ENCODE data around the gene WDR87. TPM values are rescaled to one million over a fixed set of nuclear protein-coding genes. Genes with fewer than 3 reads are reported as not detected.

The WDR87 gene
- total and polyA plus RNA-seq, 10 of the 15 experiments (the other 5 are each of a cell fraction or from before 2014, with no cell fraction given): not detected

DNA sequence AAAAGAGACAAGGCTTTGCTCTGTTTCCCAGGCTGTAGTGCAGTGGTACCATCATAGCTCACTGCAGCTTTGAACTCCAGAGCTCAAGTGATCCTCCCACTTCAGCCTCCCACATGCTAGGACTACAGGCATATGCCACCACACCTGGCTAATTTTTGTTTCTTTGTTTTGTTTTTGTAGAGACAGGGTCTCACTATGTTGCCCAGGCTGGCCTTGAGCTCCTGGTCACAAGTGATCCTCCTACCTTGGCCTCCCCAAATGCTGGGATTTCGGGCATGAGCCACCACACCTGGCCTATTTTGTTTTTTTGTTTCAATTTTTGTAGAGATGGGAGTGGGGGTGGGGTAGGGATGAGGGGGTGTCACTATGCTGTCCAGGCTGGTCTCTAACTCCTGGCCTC, 6.9 kb downstream of the WDR87 start:
- H3K27me3 ChIP-seq (replicated peaks in 1 of 2; ENCODE audit: control insufficient read depth in 2 of 2, insufficient read depth in 2 of 2, low read length in 1 of 2): no peaks in the 10 kb centered on the region
- WGBS (ENCODE audit: insufficient coverage, insufficient replicate concordance, low lambda C conversion rate, missing lambda C conversion rate): 12% methylated on average over 1 of the region's 1 CpG
- no peak overlapping the region for H2AFZ ChIP-seq (ENCODE audit: control insufficient read depth, low read depth, low read length)
- H3K4me1 ChIP-seq (ENCODE audit: control insufficient read depth, insufficient read depth, low read length): no peaks in the 10 kb centered on the region; the same call in 1 of the 2 replicates
- intact Hi-C loops (cut with micrococcal nuclease; ENCODE audit: unreplicated experiment): loop anchor here (5.0 kb wide), 1 partner anchor 328 kb away; no protein-coding TSS in a partner anchor
- CTCF ChIA-PET: interaction anchor here (0.6 to 9.9 kb wide), 12 partner anchors 88 to 503 kb away, joined by 3 to 80 read pairs (median 4); partner anchors contain the start of genes CATSPERG and FAM98C
- no peaks in the 10 kb centered on the region for H3K79me2 ChIP-seq (ENCODE audit: control insufficient read depth, insufficient read depth, low read length)
- in situ Hi-C loops (cut with MboI): no loop called here
- RAD21 ChIA-PET (ENCODE audit: unreplicated experiment): interaction anchor here (0.6 to 1.8 kb wide), 5 partner anchors 142 to 503 kb away, joined by 3 to 6 read pairs (median 4); partner anchors contain the start of genes FAM98C and PSMD8
- no peaks in the 10 kb centered on the region for H3K36me3 ChIP-seq (ENCODE audit: control insufficient read depth in 2 of 2, insufficient read depth in 2 of 2, low read length in 1 of 2)
- no peak for DNase-seq (ENCODE audit: low read depth, low spot score)
- no peak overlapping the region for H3K4me3 ChIP-seq
- no peaks in the 10 kb centered on the region for H3K9me3 ChIP-seq (replicated peaks; ENCODE audit: control insufficient read depth, insufficient read depth, low read length)
- POLR2A ChIA-PET: interaction anchor here (0.6 to 0.7 kb wide), 2 partner anchors 21 to 41 kb away, joined by 4 to 6 read pairs; no protein-coding TSS in a partner anchor
- H3K27ac ChIP-seq (ENCODE audit: control insufficient read depth, insufficient read depth): no peak overlapping the region
- H3K9ac ChIP-seq (ENCODE audit: control insufficient read depth, insufficient read depth, low read length): no peak overlapping the region
- H4K20me1 ChIP-seq (ENCODE audit: control insufficient read depth, insufficient read depth): no peaks in the 10 kb centered on the region
- TF ChIP-seq MEF2B (IDR thresholded peaks at IDR 0.05; ENCODE audit: partially characterized antibody, poor library complexity, severe bottlenecking) (no peak), BRCA1 (IDR thresholded peaks at IDR 0.05; ENCODE audit: low read depth, low read length) (no peak), ZBTB4 (CRISPR knock-in tag; IDR thresholded peaks at IDR 0.05) (no peak), HSF1 (IDR thresholded peaks at IDR 0.05; ENCODE audit: low read depth, low read length) (no peak), LARP7 (IDR thresholded peaks at IDR 0.05) (no peak), KLF5 (IDR thresholded peaks at IDR 0.05; ENCODE audit: partially characterized antibody) (no peak), PML (IDR thresholded peaks at IDR 0.05; ENCODE audit: low read length) (no peak), STAT3 (IDR thresholded peaks at IDR 0.05; ENCODE audit: low read depth, low read length) (no peak), BCL11A (IDR thresholded peaks at IDR 0.05; ENCODE audit: low read depth, low read length) (no peak), CBFB (IDR thresholded peaks at IDR 0.05; ENCODE audit: low read depth) (no peak), NFYA (IDR thresholded peaks at IDR 0.05; ENCODE audit: borderline replicate concordance, low read depth, low read length) (no peak), E4F1 (IDR thresholded peaks at IDR 0.05; ENCODE audit: borderline replicate concordance, partially characterized antibody) (no peak), SREBF1 (IDR thresholded peaks at IDR 0.05; ENCODE audit: low read length) (no peak), CHD1 (IDR thresholded peaks at IDR 0.05; ENCODE audit: low read depth, low read length) (no peak)
- TF ChIP-seq, protein P1, sequence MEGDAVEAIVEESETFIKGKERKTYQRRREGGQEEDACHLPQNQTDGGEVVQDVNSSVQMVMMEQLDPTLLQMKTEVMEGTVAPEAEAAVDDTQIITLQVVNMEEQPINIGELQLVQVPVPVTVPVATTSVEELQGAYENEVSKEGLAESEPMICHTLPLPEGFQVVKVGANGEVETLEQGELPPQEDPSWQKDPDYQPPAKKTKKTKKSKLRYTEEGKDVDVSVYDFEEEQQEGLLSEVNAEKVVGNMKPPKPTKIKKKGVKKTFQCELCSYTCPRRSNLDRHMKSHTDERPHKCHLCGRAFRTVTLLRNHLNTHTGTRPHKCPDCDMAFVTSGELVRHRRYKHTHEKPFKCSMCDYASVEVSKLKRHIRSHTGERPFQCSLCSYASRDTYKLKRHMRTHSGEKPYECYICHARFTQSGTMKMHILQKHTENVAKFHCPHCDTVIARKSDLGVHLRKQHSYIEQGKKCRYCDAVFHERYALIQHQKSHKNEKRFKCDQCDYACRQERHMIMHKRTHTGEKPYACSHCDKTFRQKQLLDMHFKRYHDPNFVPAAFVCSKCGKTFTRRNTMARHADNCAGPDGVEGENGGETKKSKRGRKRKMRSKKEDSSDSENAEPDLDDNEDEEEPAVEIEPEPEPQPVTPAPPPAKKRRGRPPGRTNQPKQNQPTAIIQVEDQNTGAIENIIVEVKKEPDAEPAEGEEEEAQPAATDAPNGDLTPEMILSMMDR (IDR thresholded peaks at IDR 0.05 in 2 of 3, conservative IDR thresholded peaks at IDR 0.05 in 1 of 3; ENCODE audit: control insufficient read depth in 2 of 3, extremely low read depth in 1 of 3, insufficient read depth in 1 of 3, low read depth in 3 of 3, low read length in 3 of 3): no peak
- no peak overlapping the region for H3K4me2 ChIP-seq (ENCODE audit: control insufficient read depth, insufficient read depth)
- ATAC-seq: no peak
- no peak for FAIRE-seq
- SMC1A ChIA-PET (ENCODE audit: uncharacterized antibody, unreplicated experiment): interaction anchor here (0.7 to 2.7 kb wide), 7 partner anchors 87 to 475 kb away, joined by 3 to 6 read pairs (median 3); no protein-coding TSS in a partner anchor
- BruUV-seq (replicated peaks): no TSS peak
